GM06990 (cell line): ENCODE data around the gene ADAMTSL1.

ENCODE experiments used
- DNase-seq: peaks from one replicate; pipeline ENCODE4 v3.0.0-alpha.2; 2011; ENCODE audit not compliant: insufficient read length; ENCODE audit errors: extremely low read depth
- H3K27me3 ChIP-seq: replicated peaks from 2 replicates; pipeline ENCODE4 v1.6.0; 2011; ENCODE audit warnings: low read length; ENCODE audit not compliant: control insufficient read depth, insufficient read depth
- H3K36me3 ChIP-seq: 2 replicates; pipeline ENCODE4 v1.5.1; 2011; ENCODE audit warnings: low read length; ENCODE audit not compliant: control insufficient read depth, insufficient read depth
- H3K4me3 ChIP-seq: replicated peaks from 2 replicates; pipeline ENCODE4 v1.5.1; 2011; ENCODE audit warnings: low read depth, mild to moderate bottlenecking, control low read depth, low read length
- TF ChIP-seq, protein P1 (sequence below): IDR thresholded peaks from 2 replicates; pipeline ENCODE4 v1.5.1; 2011; ENCODE audit warnings: low read length, control low read depth, mild to moderate bottlenecking, inconsistent platforms; ENCODE audit not compliant: insufficient read depth, poor library complexity, severe bottlenecking

Gene ADAMTSL1

DNA sequence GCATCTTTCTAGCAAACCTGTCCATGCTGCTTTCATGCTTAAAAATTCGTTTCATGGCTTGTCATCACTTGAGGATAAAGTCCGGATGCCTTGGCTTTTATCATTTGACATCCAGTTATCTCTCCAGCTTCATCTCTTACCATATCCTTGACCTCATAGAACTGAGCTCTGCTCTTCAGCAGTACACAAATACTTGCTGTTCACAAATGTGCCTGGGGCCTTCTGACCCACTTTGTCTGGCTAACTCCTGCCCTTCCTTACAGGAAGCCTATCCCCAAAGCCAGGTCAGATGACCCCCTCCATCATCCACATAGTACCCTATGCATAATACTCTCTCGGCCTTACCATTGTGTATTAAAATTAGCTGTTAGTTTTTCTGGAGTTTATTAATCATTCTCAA lies 310.0 kb downstream of the ADAMTSL1 start:
- Histone ChIP-seq H3K36me3 (no peaks in the 10 kb centered on the region), H3K4me3 (no peak overlapping the region), H3K27me3 (no peaks in the 10 kb centered on the region)
- TF ChIP-seq, protein P1, sequence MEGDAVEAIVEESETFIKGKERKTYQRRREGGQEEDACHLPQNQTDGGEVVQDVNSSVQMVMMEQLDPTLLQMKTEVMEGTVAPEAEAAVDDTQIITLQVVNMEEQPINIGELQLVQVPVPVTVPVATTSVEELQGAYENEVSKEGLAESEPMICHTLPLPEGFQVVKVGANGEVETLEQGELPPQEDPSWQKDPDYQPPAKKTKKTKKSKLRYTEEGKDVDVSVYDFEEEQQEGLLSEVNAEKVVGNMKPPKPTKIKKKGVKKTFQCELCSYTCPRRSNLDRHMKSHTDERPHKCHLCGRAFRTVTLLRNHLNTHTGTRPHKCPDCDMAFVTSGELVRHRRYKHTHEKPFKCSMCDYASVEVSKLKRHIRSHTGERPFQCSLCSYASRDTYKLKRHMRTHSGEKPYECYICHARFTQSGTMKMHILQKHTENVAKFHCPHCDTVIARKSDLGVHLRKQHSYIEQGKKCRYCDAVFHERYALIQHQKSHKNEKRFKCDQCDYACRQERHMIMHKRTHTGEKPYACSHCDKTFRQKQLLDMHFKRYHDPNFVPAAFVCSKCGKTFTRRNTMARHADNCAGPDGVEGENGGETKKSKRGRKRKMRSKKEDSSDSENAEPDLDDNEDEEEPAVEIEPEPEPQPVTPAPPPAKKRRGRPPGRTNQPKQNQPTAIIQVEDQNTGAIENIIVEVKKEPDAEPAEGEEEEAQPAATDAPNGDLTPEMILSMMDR, result no peak
- DNase-seq, result no peak

DNA sequence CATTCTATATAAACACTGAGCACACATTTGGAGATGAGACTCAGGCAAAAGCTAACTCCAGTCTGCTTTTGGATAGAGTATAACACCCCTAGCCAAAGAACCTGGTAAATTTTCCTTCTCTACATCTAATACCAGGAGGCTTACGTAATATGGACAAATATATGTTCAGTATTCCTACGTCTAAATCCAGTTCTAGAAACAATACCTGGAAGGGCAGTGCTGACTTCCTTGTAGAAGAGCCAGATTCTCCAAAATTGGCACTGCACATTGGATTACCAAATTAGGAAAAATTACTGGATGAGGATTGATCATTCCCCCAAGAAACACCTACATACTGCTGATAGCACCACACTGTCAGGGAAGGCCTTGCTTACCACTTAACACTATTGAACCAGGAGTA lies 311.7 kb downstream of the ADAMTSL1 start:
- TF ChIP-seq, protein P1, result no peak
- H3K36me3 ChIP-seq, result no peaks in the 10 kb centered on the region
- H3K4me3 ChIP-seq, result no peak overlapping the region
- H3K27me3 ChIP-seq, result no peaks in the 10 kb centered on the region
- no peak for DNase-seq

DNA sequence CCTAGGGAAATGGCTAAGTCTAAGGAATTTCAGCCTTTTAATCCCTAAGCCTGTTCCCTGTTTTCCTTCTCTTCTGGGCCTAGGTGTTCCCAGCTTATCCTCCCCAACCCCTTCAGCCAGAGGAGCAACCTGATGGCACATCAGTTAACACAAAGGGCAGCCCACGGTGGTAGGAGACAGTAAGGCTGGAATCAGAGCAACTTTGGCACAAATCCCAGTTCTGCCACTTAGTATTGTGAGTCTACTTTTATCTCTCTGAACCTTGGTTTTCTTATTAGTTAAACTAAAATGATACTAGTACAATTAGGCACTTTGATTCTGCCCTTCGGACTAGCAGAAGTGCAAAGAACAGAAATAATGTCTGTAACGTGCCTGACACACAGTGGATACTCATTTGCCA lies 312.2 kb downstream of the ADAMTSL1 start:
- no peak for DNase-seq
- Histone ChIP-seq H3K4me3 (no peak overlapping the region), H3K36me3 (no peaks in the 10 kb centered on the region), H3K27me3 (no peaks in the 10 kb centered on the region)
- TF ChIP-seq, protein P1, result no peak

DNA sequence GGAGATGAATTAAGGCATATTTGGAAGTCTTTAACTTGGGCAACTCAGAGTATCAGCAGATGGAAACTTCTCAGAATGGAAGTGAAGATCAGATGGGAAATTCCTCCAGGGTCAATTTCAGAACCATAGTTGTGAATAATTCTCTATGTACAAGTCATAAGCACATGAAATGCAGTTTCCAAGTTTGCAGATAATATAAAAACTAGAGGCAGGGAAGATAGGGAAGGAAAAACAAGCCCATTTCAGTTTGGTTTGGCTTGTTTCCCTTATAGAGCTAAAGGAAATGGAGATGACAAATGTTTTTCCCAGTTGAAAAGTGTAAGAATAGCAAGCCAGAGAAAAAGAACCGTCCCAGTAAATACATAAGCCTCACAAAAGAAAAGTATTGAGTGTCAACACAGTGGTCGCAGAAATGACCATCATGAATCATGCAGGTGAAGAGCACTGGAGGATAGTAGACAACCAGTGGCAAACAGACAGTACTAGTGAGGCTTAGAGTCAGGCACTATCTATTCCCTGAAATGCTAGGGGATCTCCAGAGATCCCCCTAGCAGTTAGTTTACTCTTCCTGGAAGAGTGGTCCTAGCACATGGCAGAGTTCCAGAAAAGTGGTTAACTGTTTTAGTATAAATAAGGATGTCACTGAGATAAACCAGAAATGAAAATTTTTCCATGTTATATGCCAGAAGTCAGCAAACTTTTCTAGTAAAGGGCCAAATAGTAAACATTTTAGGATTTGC lies 313.1 kb downstream of the ADAMTSL1 start:
- no peak overlapping the region for H3K4me3 ChIP-seq
- no peaks in the 10 kb centered on the region for H3K27me3 ChIP-seq
- DNase-seq, result no peak
- TF ChIP-seq, protein P1, result no peak
- H3K36me3 ChIP-seq, result no peaks in the 10 kb centered on the region

DNA sequence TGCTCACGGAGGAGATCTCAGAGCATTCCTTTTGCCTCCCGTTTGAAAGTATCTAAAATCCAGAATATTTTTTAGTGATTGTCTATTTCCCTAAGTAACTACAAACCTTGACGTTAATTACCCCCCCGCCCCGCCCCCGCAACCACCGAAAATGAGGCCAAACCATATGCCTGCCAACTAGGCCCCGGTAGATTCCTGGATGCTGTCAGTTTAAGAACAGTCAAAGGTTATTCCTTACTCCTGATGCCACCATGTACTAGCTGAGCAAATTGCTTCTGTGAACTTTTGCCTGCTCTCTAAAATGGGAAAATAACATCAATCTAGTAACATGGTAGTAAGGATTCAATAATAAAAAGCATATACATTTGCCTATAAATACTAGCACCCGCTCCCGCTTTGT lies 314.3 kb downstream of the ADAMTSL1 start:
- Histone ChIP-seq H3K36me3 (no peaks in the 10 kb centered on the region), H3K4me3 (no peak overlapping the region), H3K27me3 (no peaks in the 10 kb centered on the region)
- no peak for DNase-seq
- TF ChIP-seq, protein P1, result no peak

DNA sequence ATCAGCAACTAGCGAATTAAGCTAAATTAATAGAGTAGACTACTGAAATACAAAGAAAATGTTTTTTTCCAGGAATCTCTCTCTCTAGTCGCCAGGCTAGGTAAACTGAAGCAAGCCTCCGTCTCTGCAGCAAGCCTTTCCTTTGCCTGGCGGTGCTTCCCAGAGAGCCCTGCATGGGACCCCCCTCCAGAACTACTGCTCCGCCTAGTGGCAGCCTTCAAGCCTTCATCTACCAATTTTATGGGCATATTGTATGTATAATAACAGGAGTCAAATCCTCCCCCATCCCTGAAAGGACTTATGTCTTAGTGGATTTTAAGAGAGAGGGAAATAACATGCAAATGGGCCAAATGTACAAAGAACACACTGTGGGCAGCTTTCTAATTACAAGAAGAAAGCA lies 317.1 kb downstream of the ADAMTSL1 start:
- TF ChIP-seq, protein P1, result peak; percentile 82
- DNase-seq, result no peak
- no peaks in the 10 kb centered on the region for H3K36me3 ChIP-seq
- no peak overlapping the region for H3K4me3 ChIP-seq
- H3K27me3 ChIP-seq, result no peaks in the 10 kb centered on the region
